ENCODE results near the gene TJP1. TPM values are rescaled to one million over a fixed set of nuclear protein-coding genes. Genes with fewer than 3 reads are reported as not detected.
"Not testable (repeated sequence)": the region's sequence is repeated elsewhere in the genome, so short reads cannot be mapped to it uniquely, and the experiment has no call there.

The TJP1 gene
- total RNA-seq, 1 experiment from 2014 or later, result 40.4 TPM

DNA sequence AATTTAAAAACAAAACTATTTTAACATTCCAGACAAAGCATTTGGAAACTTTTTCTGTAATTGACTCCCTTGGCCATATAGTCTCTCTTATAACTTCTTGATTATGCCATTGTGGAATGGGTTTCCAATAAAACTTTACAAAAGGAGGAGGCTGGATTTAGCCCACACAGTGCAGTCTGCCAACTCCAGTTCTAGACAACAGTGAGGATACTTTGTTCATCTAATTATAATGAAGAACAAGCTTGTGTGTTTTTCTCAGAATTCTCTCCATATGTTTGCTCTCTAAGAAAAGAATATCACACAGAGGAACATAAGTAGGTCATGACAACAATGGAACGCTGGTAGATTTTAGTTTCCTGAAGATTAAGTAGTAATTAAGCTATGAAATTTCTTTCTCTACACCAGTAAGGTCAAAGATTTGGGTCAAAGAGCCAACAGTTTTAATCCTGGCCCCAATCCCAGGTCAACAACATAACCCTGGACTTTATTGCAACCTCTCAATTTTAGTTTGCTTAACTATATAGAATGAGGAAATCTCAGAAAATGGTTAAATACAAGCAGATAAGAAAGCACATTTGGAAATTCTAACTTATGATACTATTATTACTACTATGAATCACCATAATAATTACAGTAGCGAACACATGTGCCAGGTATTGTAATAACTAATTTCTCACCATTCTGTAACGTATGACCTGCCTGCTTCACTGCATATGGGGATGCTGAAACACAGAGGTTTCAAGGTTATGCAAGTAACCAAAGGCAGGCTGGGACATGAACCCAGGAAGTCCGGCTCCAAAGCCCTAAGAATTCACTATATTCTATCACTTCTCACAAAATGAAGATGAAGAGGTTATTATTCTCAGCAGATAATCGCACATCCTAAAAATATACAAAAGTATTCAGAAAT is 65.7 kb downstream of the TJP1 start:
- no peak for DNase-seq (ENCODE audit: low read depth)

DNA sequence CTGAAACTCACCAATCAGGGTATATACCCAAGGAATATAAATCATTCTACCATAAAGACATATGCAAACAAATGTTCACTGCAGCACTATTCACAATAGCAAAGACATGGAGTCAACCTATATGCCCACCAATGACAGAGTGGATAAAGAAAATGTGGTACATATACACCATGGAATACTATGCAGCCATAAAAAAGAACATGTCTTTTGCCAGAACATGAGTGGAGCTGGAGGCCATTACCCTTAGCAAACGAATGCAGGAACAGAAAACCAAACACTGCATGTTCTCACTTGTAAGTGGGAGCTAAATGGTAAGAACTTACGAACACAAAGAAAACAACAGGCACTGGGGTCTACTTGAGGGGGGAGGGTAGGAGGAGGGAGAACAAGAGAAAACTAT is 68.3 kb downstream of the TJP1 start:
- DNase-seq (ENCODE audit: low read depth), result not testable (repeated sequence)

DNA sequence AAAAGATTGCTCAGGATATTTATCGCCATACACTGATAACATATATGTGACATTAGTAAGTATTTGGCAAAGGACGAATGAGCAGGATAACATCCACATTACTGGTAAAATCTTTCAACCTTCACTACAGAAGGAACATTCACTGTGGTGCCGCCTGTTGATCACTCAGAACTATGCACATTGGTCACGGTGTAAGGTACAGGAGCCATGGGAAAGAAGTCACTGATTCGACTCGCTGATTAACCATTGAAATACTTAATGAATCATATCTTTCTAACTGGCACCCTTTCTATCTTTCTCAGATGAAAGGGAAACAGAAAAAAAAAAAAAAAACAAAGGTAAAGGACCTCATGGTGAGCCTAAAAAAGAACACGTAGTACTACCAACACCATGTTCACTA is 68.8 kb downstream of the TJP1 start:
- DNase-seq (ENCODE audit: low read depth), result no peak

DNA sequence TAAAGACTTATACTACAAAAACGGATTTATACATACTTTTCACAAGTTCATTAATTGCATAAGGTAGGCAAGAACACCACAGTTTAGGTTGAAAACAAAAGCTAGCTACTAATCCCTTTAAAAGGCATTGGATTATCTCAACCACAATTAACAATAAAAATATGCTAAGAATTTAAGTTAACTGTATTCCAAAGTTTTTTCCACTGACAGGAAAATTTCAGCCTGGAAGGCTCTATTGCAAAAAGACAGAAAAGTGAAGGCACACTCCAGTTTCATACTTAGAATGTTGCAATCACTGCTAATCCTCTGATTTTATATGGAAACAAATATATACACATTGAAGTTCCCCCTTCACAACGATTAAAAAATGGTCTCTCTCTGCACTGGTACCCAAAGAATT is 71.5 kb downstream of the TJP1 start:
- DNase-seq (ENCODE audit: low read depth), result no peak

DNA sequence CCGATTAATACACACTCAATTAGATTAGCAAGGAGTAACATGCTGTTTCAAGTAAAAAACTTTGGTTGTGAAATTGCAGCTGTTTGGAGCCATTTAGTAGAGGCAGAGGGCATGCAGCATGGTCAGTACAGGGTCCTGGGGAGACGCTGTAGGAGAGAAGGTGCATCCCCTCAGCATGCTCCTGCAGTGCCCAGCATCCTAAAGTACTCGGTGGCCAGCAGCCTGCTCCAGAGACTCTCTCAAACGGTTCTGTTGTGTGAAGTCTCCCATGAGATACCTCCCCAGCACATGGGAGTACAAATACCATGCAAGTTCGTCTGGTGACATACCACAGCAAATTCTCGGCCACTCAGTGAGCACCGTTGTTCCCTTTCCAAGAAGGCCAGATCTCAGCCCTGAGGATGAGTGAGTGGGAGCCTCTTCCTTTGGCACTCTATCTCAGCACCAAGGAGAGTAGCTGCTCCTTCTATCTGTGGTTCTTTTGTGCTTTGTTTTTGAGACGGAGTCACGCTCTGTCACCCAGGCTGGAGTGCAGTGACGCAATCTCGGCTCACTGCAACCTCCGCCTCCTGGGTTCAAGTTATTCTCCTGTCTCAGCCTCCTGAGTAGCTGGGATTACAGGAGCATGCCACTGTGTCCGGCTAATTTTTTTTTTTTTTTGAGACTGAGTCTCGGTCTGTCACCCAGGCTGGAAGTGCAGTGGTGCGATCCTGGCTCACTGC is 72.7 kb downstream of the TJP1 start:
- no peak for DNase-seq (ENCODE audit: low read depth)

DNA sequence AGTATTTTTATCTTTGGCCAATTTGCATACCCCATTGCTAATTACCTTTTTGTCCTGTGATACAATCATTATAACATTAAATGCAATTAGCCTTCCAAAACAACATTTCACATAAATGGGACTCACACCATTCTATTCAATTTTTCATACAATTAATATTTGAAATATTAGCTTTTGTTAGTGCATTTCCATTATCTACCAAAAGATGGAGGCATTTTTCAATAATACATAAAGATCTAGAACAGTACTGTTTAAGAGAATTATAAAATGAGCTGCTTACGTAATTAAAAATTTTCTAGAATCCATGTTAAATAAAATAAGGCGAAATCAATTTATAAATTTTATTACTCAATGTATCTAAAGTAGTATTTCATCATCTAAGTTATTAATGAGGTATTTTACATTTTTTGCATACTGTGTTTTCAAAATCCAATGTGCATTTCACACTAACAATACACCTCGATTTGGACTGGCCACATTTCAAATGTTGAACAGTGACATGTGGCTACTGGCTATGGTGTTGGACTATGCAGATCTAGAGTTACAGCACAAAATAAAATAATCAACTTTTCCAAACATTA is 74.3 kb downstream of the TJP1 start:
- DNase-seq (ENCODE audit: low read depth), result peak; percentile 29

DNA sequence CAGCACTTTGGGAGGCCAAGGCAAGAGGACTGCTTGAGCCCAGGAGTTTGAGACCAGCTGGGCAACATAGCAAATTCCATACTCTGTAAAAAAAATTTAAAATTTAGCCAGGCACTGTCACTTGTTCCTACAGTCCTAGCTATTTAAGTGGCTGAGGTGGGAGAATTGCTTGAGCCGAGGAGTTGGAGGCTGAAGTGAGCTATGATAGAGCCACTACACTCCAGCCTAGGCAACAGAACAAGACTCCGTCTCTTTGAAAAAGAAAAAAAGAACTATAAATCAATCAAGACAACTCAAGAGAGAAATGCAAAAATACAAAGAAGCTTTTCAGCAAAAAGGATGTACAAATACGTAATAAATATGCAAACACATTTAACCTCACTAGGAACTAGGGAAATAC is 78.8 kb downstream of the TJP1 start:
- no peak for DNase-seq (ENCODE audit: low read depth)

DNA sequence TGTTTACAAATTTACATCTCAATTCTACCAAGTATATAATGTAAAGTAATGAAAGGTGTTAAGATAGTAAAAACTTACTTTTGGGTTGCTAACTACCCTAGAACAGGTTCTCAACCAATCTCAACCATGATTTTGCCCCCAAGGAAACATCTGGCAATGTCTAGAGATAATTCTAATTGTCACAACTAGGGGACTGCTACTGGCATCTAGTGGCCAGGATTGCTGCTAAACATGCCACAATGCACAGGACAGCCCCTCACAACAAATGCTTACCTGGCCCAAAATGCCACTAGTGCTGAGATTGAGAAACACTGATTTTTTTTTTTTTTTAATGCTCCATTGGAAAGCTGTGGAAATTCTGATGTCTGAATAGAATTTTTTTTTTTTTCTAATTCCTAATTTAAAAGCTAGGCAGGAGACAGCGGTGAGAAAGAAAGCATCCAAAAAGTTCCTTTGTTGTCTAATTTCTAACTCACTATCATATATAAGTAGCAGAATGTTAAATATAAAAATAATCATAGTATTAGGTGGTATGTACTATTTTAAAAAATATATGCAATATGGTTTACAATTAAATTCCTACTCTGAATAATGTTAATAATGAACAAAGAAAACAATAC is 81.5 kb downstream of the TJP1 start:
- DNase-seq (ENCODE audit: low read depth), result no peak

DNA sequence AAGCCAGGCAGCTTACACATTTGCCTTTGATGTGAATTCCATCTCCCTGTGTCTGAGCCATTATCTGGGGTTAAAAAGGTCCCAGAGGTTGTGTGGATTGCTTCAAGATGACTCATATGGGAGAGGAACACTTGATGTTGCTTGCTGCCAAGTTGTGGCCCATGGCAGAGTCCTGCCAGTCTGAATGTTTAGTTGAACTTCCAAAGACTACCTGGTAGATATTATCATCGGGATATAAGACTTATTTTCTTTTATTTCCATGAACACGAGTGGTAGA is 85.6 kb downstream of the TJP1 start:
- peak; percentile 89 for DNase-seq (ENCODE audit: low read depth)

DNA sequence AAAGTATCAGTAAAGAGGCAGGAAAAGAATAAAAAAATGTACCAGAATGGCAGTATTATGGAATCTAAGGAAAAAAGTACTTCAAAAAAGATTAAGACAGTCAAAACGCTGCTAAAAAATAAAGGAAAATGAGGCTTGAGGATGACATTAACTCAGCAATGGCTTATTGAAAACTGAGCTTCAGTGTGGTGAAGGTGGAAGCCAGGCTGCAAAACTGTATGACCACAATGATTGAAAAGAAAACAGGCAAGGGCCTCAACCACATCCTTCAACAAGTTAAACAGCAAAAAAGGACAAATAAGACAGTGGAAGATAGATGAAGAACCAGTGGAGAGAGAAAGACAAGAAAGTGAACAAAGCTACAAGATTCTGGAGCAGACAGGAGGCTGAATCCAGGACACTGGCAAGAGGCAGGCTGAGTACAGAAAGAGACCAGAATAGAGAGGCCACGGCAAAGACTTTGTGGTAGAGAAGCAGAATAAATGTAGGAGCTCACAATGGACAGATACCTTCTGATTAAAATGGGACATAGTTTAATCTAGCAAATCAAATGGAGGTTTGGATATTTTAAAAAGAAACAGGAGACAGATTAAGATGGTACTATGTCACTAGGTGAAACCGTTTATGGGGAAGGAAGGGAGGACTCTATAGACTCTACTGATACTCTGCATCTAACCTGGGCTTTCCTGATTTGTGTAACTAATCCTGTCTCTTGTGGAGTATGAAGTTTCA is 86.1 kb downstream of the TJP1 start:
- DNase-seq (ENCODE audit: low read depth), result peak; percentile 57

DNA sequence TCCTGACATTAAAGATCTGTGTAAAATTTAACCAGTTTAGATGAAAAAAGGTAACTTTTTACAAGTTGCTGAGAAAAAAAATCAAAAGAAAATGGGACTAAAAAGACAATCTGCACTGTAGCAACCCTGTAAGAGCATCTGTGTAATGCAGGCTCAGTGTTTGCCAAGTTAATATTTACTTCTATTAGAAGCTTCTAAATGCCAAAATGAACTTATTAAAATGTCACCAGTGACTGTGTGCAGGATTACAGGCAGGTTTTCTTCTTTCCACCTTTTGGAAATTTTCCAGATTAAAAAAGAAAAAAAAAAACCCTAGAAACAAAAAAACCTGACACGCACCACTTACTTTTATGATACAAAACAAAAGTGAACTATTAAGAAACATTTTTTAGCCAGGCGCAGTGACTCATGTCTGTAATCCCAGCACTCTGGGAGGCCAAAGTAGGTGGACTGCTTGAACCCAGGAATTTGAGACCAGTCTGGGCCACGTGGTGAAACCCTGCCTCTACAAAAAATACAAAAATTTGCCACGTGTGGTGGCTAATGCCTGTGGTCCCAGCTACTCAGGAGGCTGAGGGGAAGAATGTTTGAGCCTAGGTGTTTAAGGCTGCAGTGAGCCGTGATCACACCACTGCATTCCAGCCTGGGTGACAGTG is 87.2 kb downstream of the TJP1 start:
- DNase-seq (ENCODE audit: low read depth), result peak; percentile 54

DNA sequence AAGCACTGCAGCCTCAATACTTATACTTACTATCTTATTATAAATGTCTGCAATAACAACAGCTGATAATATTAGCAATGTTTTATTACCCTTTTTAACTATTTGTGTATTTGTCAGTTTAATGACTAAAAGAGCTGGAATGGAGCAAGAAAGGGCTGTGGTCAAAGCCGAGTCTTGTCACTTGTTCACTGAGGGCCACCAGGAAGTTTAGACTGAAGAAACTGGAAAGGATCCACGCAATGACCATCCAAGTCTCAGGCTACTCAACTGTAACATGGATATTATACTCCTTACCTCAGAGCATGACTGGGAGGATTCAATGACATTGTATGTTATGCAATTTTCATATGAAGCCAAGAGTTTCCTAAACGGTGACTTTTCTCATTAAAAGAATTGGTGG is 90.4 kb downstream of the TJP1 start:
- peak; percentile 40 for DNase-seq (ENCODE audit: low read depth)

DNA sequence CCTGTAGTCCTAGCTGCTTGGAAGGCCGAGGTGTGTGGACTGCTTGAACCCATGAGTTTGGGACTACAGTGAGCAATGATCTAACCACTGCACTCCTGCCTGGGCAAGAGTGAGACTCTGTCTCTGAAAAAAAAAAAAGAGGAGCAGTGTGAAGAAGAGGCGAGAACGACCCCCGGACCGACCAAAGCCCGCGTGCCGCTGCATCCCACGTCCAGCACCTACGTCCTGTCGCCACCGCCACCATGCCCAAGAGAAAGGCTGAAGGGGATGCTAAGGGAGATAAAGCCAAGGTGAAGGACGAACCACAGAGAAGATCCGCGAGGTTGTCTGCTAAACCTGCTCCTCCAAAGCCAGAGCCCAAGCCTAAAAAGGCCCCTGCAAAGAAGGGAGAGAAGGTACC is 91.8 kb downstream of the TJP1 start:
- not testable (repeated sequence) for DNase-seq (ENCODE audit: low read depth)

DNA sequence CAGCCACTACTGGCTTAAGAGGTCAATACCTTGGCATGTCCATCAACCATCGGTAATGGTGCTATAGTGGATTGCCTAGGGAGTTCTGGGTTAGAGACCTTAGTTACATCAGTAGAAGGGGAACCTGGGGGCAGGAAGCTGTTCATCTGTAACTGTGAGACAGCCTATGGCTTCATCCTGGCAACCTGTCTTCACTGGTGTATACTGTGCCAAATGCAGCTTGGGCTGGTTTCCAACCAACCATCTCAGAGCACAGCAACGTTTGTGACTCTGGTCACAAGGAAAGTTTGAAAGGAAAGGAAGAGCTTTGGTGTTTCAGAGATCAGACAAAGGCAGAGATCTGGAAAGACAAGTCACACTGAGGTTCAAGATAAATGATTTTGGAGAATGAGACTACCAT is 93.8 kb downstream of the TJP1 start:
- DNase-seq (ENCODE audit: low read depth), result no peak

DNA sequence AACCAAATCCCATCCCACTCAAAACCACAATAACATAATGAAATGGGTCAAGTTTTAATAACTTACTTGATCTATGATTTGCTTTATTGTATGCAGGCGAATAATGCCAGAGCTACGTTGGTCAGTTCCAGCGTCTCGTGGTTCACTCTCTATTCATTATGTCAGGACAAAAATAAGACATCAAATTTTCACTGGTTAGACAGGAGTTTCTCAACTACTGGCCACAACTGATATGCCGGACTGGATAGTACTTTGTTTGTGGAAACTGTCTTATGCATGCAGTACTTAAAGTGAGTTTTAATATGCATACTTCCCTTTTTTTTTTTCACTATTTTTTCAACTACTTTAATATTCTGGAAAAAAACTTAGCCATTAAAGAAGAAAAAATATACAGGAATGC is 94.4 kb downstream of the TJP1 start:
- no peak for DNase-seq (ENCODE audit: low read depth)

DNA sequence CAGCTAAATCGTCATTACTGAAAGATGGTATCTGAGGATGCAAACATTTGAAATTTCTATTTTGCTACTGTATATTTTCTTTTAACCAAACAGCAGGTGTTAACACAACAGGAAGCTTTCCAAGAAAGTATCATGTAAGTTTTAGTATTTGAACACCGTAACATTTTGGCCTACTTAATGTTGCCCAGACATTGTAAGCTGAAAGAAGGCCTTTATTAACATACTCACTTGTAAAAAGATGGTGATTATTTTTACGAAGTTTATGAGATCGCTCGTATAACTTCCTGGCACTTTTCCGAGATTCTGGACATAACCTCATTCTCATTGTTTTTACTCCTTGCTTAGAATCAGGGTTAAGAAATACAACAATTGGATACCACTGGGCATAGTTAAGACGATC is 95.7 kb downstream of the TJP1 start:
- DNase-seq (ENCODE audit: low read depth), result no peak

DNA sequence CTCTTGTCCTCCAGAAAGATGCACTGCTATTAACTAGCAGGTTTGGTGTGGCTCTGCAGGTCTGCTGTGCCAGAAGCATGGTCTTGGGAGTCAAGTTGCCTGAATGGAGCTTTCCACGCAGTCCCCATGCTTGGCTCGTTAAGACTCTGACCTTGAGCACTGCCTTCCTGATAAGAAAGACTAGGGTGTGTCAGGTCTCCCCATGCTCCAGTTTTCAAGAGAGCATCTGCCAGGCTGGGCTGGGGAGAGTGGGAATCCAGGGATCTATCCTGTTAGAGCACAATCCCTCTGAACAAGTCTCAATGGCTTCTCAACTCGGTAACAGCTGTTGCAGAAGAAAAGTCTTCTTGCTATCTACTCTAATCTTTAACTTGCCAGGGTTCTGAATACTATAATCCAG is 98.2 kb downstream of the TJP1 start:
- no peak for DNase-seq (ENCODE audit: low read depth)

DNA sequence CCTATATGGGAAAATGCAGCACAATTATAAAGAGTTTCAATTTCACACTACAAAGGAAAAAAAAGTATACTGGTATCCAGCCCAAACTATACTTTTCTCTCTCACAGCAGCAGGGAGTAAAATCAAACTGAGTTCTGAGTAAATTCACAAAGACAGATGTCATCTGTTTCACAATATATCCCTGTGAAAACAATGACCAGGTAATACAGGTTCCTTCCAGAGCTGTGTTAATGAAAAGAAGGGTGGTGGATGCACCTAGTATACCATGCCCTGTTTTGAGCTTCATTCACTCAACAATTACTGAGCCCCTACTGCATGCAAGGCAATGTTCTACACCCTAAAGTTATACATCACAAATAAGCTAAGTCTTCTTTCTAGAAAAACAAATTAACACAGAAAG is 108.5 kb downstream of the TJP1 start:
- no peak for DNase-seq (ENCODE audit: low read depth)

DNA sequence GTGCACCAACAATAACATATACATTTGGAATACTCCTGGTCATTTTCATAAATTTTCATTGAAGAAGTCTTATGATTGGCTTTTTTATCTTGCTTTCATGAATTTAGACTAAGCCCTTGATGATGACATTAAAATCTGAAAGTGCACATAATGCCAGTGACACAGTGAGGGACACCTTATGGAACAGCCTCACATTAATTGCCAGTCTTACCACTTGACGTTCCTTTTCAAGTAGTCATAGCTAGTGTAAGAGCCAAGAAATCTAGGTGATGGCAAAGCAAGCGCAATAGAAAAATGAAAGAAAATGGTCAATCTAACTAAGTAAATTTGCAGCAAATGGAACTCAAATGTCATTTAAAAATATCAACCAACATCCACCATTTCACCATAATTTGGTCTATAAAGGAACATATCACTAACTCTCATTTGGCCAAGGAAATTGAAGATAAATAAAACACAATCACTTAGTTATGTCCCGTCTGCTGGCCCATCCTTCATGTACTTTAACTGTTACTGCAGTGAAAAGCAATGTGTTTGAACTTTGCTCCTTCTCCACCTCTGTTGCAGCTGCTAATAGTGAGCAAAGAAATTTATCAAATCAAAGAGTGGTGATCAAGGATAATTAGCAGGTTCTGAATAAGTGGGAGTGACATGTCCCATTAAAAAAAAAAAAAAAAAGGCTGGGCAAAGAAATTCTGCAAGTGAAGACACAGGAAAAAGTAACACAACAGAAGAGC is 110.0 kb downstream of the TJP1 start:
- DNase-seq (ENCODE audit: low read depth), result no peak

DNA sequence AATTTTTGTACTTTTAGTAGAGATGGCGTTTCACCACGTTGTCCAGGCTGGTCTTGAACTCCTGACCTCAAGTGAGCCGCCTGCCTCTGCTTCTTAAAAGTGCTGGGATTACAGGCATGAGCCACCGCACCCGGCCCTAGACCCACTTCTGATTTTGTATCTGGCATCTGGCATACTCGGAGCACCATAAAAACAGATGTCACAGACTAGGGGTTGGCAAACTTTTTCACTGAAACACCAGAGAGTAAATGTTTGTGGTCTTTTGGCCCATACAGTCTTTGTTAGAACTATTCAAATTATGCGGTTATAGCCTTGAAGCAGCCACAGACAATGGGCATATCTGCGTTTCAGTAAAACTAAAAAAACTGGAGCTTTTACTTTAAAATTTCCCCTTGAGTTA is 110.7 kb downstream of the TJP1 start:
- DNase-seq (ENCODE audit: low read depth), result peak; percentile 19

DNA sequence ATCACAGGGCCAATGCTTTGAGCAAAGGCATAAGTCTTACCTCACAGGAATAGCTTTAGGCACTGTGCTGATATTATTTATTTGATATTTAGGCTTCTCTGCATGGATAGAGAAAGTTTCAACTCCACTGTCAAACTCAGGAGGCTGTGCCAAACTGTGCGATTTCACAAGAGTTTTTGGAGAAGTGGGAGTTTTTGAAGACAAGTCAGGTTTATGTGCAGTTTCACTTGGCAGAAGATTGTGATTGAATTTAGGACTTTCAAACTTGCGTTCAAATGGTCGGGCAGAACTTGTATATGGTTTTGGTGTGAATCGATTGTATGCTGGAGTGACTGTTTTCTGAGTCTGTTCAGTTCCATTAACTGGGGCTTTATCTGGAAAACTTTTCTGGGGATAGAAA is 113.7 kb downstream of the TJP1 start:
- no peak for DNase-seq (ENCODE audit: low read depth)
